UCSD-AML1 (cell line): ENCODE results near the gene TCIRG1.

Experiments used
- DNase-seq: peaks from one replicate; lab custom pipeline; 2025; ENCODE audit not compliant: unreplicated experiment; lab: John Stamatoyannopoulos, UW

The TCIRG1 gene

GRCh38 chr11:68049509-68050370 is 10.9 kb downstream of the TCIRG1 start:
- DNase-seq, result no peak

GRCh38 chr11:68050371-68050841 is 11.6 kb downstream of the TCIRG1 start:
- no peak for DNase-seq

GRCh38 chr11:68051191-68052136 is 12.6 kb downstream of the TCIRG1 start:
- DNase-seq, result no peak

- no peak for DNase-seq
These were observed 13.5 kb downstream of the TCIRG1 start for GRCh38 chr11:68052137-68052873.

GRCh38 chr11:68053117-68053516 is 14.3 kb downstream of the TCIRG1 start:
- DNase-seq, result no peak

GRCh38 chr11:68053981-68054812 is 15.4 kb downstream of the TCIRG1 start:
- no peak for DNase-seq

- DNase-seq, result no peak
These were observed 17.8 kb downstream of the TCIRG1 start for GRCh38 chr11:68056317-68057285.

- DNase-seq, result no peak
These were observed 19.0 kb downstream of the TCIRG1 start for GRCh38 chr11:68057807-68058206.

- no peak for DNase-seq
These were observed 22.7 kb downstream of the TCIRG1 start for GRCh38 chr11:68061508-68061907.

- DNase-seq, result no peak
These were observed 26.1 kb downstream of the TCIRG1 start for GRCh38 chr11:68064926-68065325.

- DNase-seq, result no peak
These were observed 27.0 kb downstream of the TCIRG1 start for GRCh38 chr11:68065841-68066240.

GRCh38 chr11:68066742-68067141 is 27.9 kb downstream of the TCIRG1 start:
- no peak for DNase-seq

GRCh38 chr11:68067991-68068390 is 29.2 kb downstream of the TCIRG1 start:
- DNase-seq, result no peak

- no peak for DNase-seq
These were observed 32.6 kb downstream of the TCIRG1 start for GRCh38 chr11:68071281-68072048.

- no peak for DNase-seq
These were observed 35.9 kb downstream of the TCIRG1 start for GRCh38 chr11:68074584-68075352.

- DNase-seq, result no peak
These were observed 37.7 kb downstream of the TCIRG1 start for GRCh38 chr11:68076371-68077042.
